ENCODE measurements around the gene NFE2L1.
"Not testable (repeated sequence)": the region's sequence is repeated elsewhere in the genome, so short reads cannot be mapped to it uniquely, and the experiment has no call there.

NFE2L1 gene

GRCh38 chr17:48024149-48025039, 23.8 kb upstream of the NFE2L1 start:
- peaks cover 19% of the 10 kb centered on the region for H3K4me1 ChIP-seq (ENCODE audit: control insufficient read depth, insufficient read depth, low read length)
- H3K27me3 ChIP-seq (ENCODE audit: control insufficient read depth, insufficient read depth, low read length): peaks cover 23% of the 10 kb centered on the region
- H3K9ac ChIP-seq (ENCODE audit: low read length): no peak overlapping the region
- no peak overlapping the region for H3K27ac ChIP-seq (ENCODE audit: low read depth, low read length)
- H3K9me3 ChIP-seq (ENCODE audit: control insufficient read depth, insufficient read depth, low read depth, low read length): no peaks in the 10 kb centered on the region
- H3K36me3 ChIP-seq (ENCODE audit: control insufficient read depth, insufficient read depth, low read length): no peaks in the 10 kb centered on the region
- H3K4me3 ChIP-seq (ENCODE audit: low read depth, low read length): peak overlapping the region; percentile 63

GRCh38 chr17:48025040-48025903, 22.9 kb upstream of the NFE2L1 start:
- H3K36me3 ChIP-seq (ENCODE audit: control insufficient read depth, insufficient read depth, low read length): no peaks in the 10 kb centered on the region
- peaks cover 19% of the 10 kb centered on the region for H3K4me1 ChIP-seq (ENCODE audit: control insufficient read depth, insufficient read depth, low read length)
- H3K9ac ChIP-seq (ENCODE audit: low read length): peak overlapping the region; percentile 58
- no peaks in the 10 kb centered on the region for H3K9me3 ChIP-seq (ENCODE audit: control insufficient read depth, insufficient read depth, low read depth, low read length)
- H3K27me3 ChIP-seq (ENCODE audit: control insufficient read depth, insufficient read depth, low read length): peaks cover 23% of the 10 kb centered on the region
- peak overlapping the region; percentile 64 for H3K4me3 ChIP-seq (ENCODE audit: low read depth, low read length)
- no peak overlapping the region for H3K27ac ChIP-seq (ENCODE audit: low read depth, low read length)

- Histone ChIP-seq H3K9me3 (ENCODE audit: control insufficient read depth, insufficient read depth, low read depth, low read length) (no peaks in the 10 kb centered on the region), H3K27ac (ENCODE audit: low read depth, low read length) (no peak overlapping the region), H3K4me3 (ENCODE audit: low read depth, low read length) (peak overlapping the region; percentile 64), H3K9ac (ENCODE audit: low read length) (no peak overlapping the region), H3K36me3 (ENCODE audit: control insufficient read depth, insufficient read depth, low read length) (no peaks in the 10 kb centered on the region), H3K27me3 (ENCODE audit: control insufficient read depth, insufficient read depth, low read length) (peaks cover 23% of the 10 kb centered on the region), H3K4me1 (ENCODE audit: control insufficient read depth, insufficient read depth, low read length) (peaks cover 19% of the 10 kb centered on the region)
These were observed 22.2 kb upstream of the NFE2L1 start for GRCh38 chr17:48025904-48026501.

GRCh38 chr17:48026502-48027321, 21.4 kb upstream of the NFE2L1 start:
- Histone ChIP-seq H3K9me3 (ENCODE audit: control insufficient read depth, insufficient read depth, low read depth, low read length) (no peaks in the 10 kb centered on the region), H3K4me3 (ENCODE audit: low read depth, low read length) (no peak overlapping the region), H3K27ac (ENCODE audit: low read depth, low read length) (no peak overlapping the region), H3K9ac (ENCODE audit: low read length) (no peak overlapping the region), H3K36me3 (ENCODE audit: control insufficient read depth, insufficient read depth, low read length) (no peaks in the 10 kb centered on the region), H3K4me1 (ENCODE audit: control insufficient read depth, insufficient read depth, low read length) (peaks cover 19% of the 10 kb centered on the region), H3K27me3 (ENCODE audit: control insufficient read depth, insufficient read depth, low read length) (peaks cover 23% of the 10 kb centered on the region)

GRCh38 chr17:48027322-48027981, 20.7 kb upstream of the NFE2L1 start:
- Histone ChIP-seq H3K4me3 (ENCODE audit: low read depth, low read length) (no peak overlapping the region), H3K4me1 (ENCODE audit: control insufficient read depth, insufficient read depth, low read length) (peaks cover 19% of the 10 kb centered on the region), H3K9ac (ENCODE audit: low read length) (no peak overlapping the region), H3K27me3 (ENCODE audit: control insufficient read depth, insufficient read depth, low read length) (peaks cover 23% of the 10 kb centered on the region), H3K36me3 (ENCODE audit: control insufficient read depth, insufficient read depth, low read length) (no peaks in the 10 kb centered on the region), H3K9me3 (ENCODE audit: control insufficient read depth, insufficient read depth, low read depth, low read length) (no peaks in the 10 kb centered on the region), H3K27ac (ENCODE audit: low read depth, low read length) (no peak overlapping the region)

GRCh38 chr17:48028736-48029135, 19.4 kb upstream of the NFE2L1 start:
- Histone ChIP-seq H3K4me3 (ENCODE audit: low read depth, low read length) (no peak overlapping the region), H3K9ac (ENCODE audit: low read length) (no peak overlapping the region), H3K36me3 (ENCODE audit: control insufficient read depth, insufficient read depth, low read length) (no peaks in the 10 kb centered on the region), H3K4me1 (ENCODE audit: control insufficient read depth, insufficient read depth, low read length) (peaks cover 15% of the 10 kb centered on the region), H3K27me3 (ENCODE audit: control insufficient read depth, insufficient read depth, low read length) (peaks cover 22% of the 10 kb centered on the region), H3K9me3 (ENCODE audit: control insufficient read depth, insufficient read depth, low read depth, low read length) (no peaks in the 10 kb centered on the region), H3K27ac (ENCODE audit: low read depth, low read length) (no peak overlapping the region)

- Histone ChIP-seq H3K9ac (ENCODE audit: low read length) (no peak overlapping the region), H3K27ac (ENCODE audit: low read depth, low read length) (no peak overlapping the region), H3K4me3 (ENCODE audit: low read depth, low read length) (no peak overlapping the region), H3K9me3 (ENCODE audit: control insufficient read depth, insufficient read depth, low read depth, low read length) (no peaks in the 10 kb centered on the region), H3K36me3 (ENCODE audit: control insufficient read depth, insufficient read depth, low read length) (no peaks in the 10 kb centered on the region), H3K27me3 (ENCODE audit: control insufficient read depth, insufficient read depth, low read length) (peaks cover 7% of the 10 kb centered on the region), H3K4me1 (ENCODE audit: control insufficient read depth, insufficient read depth, low read length) (peaks cover 12% of the 10 kb centered on the region)
These were observed 17.6 kb upstream of the NFE2L1 start for GRCh38 chr17:48030531-48030930.

- Histone ChIP-seq H3K9me3 (ENCODE audit: control insufficient read depth, insufficient read depth, low read depth, low read length) (no peaks in the 10 kb centered on the region), H3K4me1 (ENCODE audit: control insufficient read depth, insufficient read depth, low read length) (peaks cover 4% of the 10 kb centered on the region; the same call in 1 of the 2 replicates), H3K36me3 (ENCODE audit: control insufficient read depth, insufficient read depth, low read length) (no peaks in the 10 kb centered on the region), H3K27me3 (ENCODE audit: control insufficient read depth, insufficient read depth, low read length) (peaks cover 9% of the 10 kb centered on the region), H3K27ac (ENCODE audit: low read depth, low read length) (no peak overlapping the region), H3K9ac (ENCODE audit: low read length) (no peak overlapping the region), H3K4me3 (ENCODE audit: low read depth, low read length) (no peak overlapping the region)
These were observed 16.2 kb upstream of the NFE2L1 start for GRCh38 chr17:48031966-48032365.

- H3K4me1 ChIP-seq (ENCODE audit: control insufficient read depth, insufficient read depth, low read length): peaks cover 13% of the 10 kb centered on the region
- H3K9ac ChIP-seq (ENCODE audit: low read length); H3K27ac ChIP-seq (ENCODE audit: low read depth, low read length): not testable (repeated sequence)
These were observed 13.4 kb upstream of the NFE2L1 start for GRCh38 chr17:48034734-48035133.

GRCh38 chr17:48036693-48037035, 11.5 kb upstream of the NFE2L1 start:
- Histone ChIP-seq H3K9ac (ENCODE audit: low read length) (no peak overlapping the region), H3K4me1 (ENCODE audit: control insufficient read depth, insufficient read depth, low read length) (peaks cover 13% of the 10 kb centered on the region), H3K27ac (ENCODE audit: low read depth, low read length) (no peak overlapping the region), H3K4me3 (ENCODE audit: low read depth, low read length) (peak overlapping the region; percentile 67), H3K9me3 (ENCODE audit: control insufficient read depth, insufficient read depth, low read depth, low read length) (no peaks in the 10 kb centered on the region), H3K36me3 (ENCODE audit: control insufficient read depth, insufficient read depth, low read length) (no peaks in the 10 kb centered on the region), H3K27me3 (ENCODE audit: control insufficient read depth, insufficient read depth, low read length) (peaks cover 34% of the 10 kb centered on the region)

More at GRCh38 chr17:48034734-48035133, 13.4 kb upstream of the NFE2L1 start:
- H3K27me3 ChIP-seq (ENCODE audit: control insufficient read depth, insufficient read depth, low read length): peaks cover 34% of the 10 kb centered on the region
- not testable (repeated sequence) for H3K36me3 ChIP-seq (ENCODE audit: control insufficient read depth, insufficient read depth, low read length); H3K4me3 ChIP-seq (ENCODE audit: low read depth, low read length); H3K9me3 ChIP-seq (ENCODE audit: control insufficient read depth, insufficient read depth, low read depth, low read length)

All from HUES6 (cell line).